GM18508 (cell line): ENCODE measurements around the gene PCGF3.
"Not testable (repeated sequence)": the region's sequence is repeated elsewhere in the genome, so short reads cannot be mapped to it uniquely, and the experiment has no call there.

Experiments
- ATAC-seq: cut with Tn5 transposase; IDR thresholded peaks from one replicate; pipeline ENCODE4 v1.9.1; 2021; ENCODE audit warnings: moderate number of reproducible peaks; ENCODE audit not compliant: insufficient read depth, unreplicated experiment

Gene PCGF3

GRCh38 chr4:720111-720860 is 14.7 kb downstream of the PCGF3 start:
- ATAC-seq: no peak

GRCh38 chr4:721261-722168 is 15.9 kb downstream of the PCGF3 start:
- ATAC-seq: no peak

- no peak for ATAC-seq
Observed at GRCh38 chr4:722169-722725, 16.6 kb downstream of the PCGF3 start.

- ATAC-seq: no peak
Observed at GRCh38 chr4:722851-723360, 17.3 kb downstream of the PCGF3 start.

- no peak for ATAC-seq
Observed at GRCh38 chr4:723751-724530, 18.3 kb downstream of the PCGF3 start.

- no peak for ATAC-seq
Observed at GRCh38 chr4:725391-726234, 20.0 kb downstream of the PCGF3 start.

GRCh38 chr4:726235-726787 is 20.7 kb downstream of the PCGF3 start:
- no peak for ATAC-seq

- no peak for ATAC-seq
Observed at GRCh38 chr4:726838-727237, 21.2 kb downstream of the PCGF3 start.

- ATAC-seq: no peak
Observed at GRCh38 chr4:727576-727975, 21.9 kb downstream of the PCGF3 start.

- ATAC-seq: no peak
Observed at GRCh38 chr4:729336-730315, 24.0 kb downstream of the PCGF3 start.

- ATAC-seq: no peak
Observed at GRCh38 chr4:730511-730910, 24.9 kb downstream of the PCGF3 start.

- ATAC-seq: not testable (repeated sequence)
Observed at GRCh38 chr4:730946-731904, 25.6 kb downstream of the PCGF3 start.

GRCh38 chr4:731954-732353 is 26.3 kb downstream of the PCGF3 start:
- ATAC-seq: not testable (repeated sequence)

- no peak for ATAC-seq
Observed at GRCh38 chr4:732486-732885, 26.9 kb downstream of the PCGF3 start.

GRCh38 chr4:732911-733630 is 27.4 kb downstream of the PCGF3 start:
- no peak for ATAC-seq

GRCh38 chr4:733631-733980 is 28.0 kb downstream of the PCGF3 start:
- no peak for ATAC-seq
